ENCODE data around the gene LAYN.

The LAYN gene

GRCh38 chr11:111573821-111574249 is 33.3 kb downstream of the LAYN start:
- no peak for TF ChIP-seq CTCF (conservative IDR thresholded peaks at IDR 0.05; ENCODE audit: control insufficient read depth, insufficient read depth, low read depth, low read length)
- H3K4me3 ChIP-seq (ENCODE audit: control insufficient read depth, low read depth, low read length): no peak overlapping the region
- DNase-seq (ENCODE audit: low read depth): peak; percentile 33

- TF ChIP-seq CTCF (conservative IDR thresholded peaks at IDR 0.05; ENCODE audit: control insufficient read depth, insufficient read depth, low read depth, low read length): no peak
- no peak overlapping the region for H3K4me3 ChIP-seq (ENCODE audit: control insufficient read depth, low read depth, low read length)
- DNase-seq (ENCODE audit: low read depth): no peak
Measured at GRCh38 chr11:111574373-111575225, 34.1 kb downstream of the LAYN start.

- H3K4me3 ChIP-seq (ENCODE audit: control insufficient read depth, low read depth, low read length): no peak overlapping the region
- TF ChIP-seq CTCF (conservative IDR thresholded peaks at IDR 0.05; ENCODE audit: control insufficient read depth, insufficient read depth, low read depth, low read length): no peak
- DNase-seq (ENCODE audit: low read depth): no peak
Measured at GRCh38 chr11:111575740-111576139, 35.2 kb downstream of the LAYN start.

GRCh38 chr11:111577821-111578220 is 37.3 kb downstream of the LAYN start:
- no peak for DNase-seq (ENCODE audit: low read depth)
- no peak for TF ChIP-seq CTCF (conservative IDR thresholded peaks at IDR 0.05; ENCODE audit: control insufficient read depth, insufficient read depth, low read depth, low read length)

GRCh38 chr11:111581341-111581740 is 40.8 kb downstream of the LAYN start:
- no peak overlapping the region for H3K4me3 ChIP-seq (ENCODE audit: control insufficient read depth, low read depth, low read length)
- TF ChIP-seq CTCF (conservative IDR thresholded peaks at IDR 0.05; ENCODE audit: control insufficient read depth, insufficient read depth, low read depth, low read length): no peak
- DNase-seq (ENCODE audit: low read depth): no peak

More at GRCh38 chr11:111577821-111578220, 37.3 kb downstream of the LAYN start:
- no peak overlapping the region for H3K4me3 ChIP-seq (ENCODE audit: control insufficient read depth, low read depth, low read length)

GRCh38 chr11:111582163-111582562 is 41.6 kb downstream of the LAYN start:
- no peak for DNase-seq (ENCODE audit: low read depth)
- TF ChIP-seq CTCF (conservative IDR thresholded peaks at IDR 0.05; ENCODE audit: control insufficient read depth, insufficient read depth, low read depth, low read length): no peak
- H3K4me3 ChIP-seq (ENCODE audit: control insufficient read depth, low read depth, low read length): no peak overlapping the region
